ENCODE measurements around the gene IQCB1. TPM values are rescaled to one million over a fixed set of nuclear protein-coding genes. Genes with fewer than 3 reads are reported as not detected.
"Not testable (repeated sequence)": the region's sequence is repeated elsewhere in the genome, so short reads cannot be mapped to it uniquely, and the experiment has no call there.

The IQCB1 gene, protein sequence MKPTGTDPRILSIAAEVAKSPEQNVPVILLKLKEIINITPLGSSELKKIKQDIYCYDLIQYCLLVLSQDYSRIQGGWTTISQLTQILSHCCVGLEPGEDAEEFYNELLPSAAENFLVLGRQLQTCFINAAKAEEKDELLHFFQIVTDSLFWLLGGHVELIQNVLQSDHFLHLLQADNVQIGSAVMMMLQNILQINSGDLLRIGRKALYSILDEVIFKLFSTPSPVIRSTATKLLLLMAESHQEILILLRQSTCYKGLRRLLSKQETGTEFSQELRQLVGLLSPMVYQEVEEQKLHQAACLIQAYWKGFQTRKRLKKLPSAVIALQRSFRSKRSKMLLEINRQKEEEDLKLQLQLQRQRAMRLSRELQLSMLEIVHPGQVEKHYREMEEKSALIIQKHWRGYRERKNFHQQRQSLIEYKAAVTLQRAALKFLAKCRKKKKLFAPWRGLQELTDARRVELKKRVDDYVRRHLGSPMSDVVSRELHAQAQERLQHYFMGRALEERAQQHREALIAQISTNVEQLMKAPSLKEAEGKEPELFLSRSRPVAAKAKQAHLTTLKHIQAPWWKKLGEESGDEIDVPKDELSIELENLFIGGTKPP
- 10 to 100 TPM; 33.1 to 56.7 TPM for total RNA-seq

DNA sequence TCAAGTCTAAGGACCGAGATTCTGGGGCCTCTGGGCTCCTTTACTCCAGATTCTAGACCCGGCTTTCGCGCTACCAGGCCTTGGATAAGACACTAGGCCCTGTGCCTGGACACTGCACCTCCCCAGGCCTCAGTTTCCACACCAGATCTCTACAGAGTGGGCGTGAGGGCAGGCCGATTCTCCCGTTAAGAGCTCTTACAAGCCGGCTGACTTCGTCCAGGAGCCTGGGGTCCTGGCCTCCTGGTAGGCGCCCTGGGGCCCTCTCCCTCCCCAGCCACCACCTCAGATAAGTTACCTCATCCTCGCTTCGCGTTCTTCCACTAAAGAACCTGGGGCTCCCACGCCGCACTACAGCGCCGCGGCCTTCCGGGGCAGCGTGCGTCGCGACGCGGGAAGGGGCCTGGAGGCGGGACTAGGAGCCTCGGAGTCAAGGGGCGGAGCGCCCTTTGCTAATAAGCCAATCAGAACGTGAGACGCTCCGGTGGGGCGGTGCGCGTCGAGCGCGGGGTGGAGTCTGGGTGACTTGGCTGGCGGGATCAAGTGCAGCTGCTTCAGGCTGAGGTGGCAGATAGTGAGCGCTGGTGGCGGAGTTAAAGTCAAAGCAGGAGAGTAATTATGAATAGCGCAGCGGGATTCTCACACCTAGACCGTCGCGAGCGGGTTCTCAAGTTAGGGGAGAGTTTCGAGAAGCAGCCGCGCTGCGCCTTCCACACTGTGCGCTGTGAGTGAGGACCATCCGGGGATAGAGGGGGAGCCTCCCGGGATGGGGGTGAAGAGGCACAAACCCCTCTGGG is at the start of gene IQCB1, which contains the start of gene EAF2:
Gene IQCB1, minus strand, starts transcription at position 390 of the 794 bp plus-strand sequence. CDS start 6,100 bp downstream, outside the sequence.
Gene EAF2, plus strand, starts transcription at position 539 of the 794 bp plus-strand sequence. Its CDS starts 77 bp downstream, at position 616.
- Mint-ChIP-seq H3K27me3 (peaks cover 0 to 3% of the 10 kb centered on the region in 2 donors), H3K9me3 (no peaks in the 10 kb centered on the region), H3K27ac (peak within 1 kb of the TSS; percentile 69 to 73), H3K4me3 (peak within 1 kb of the TSS; percentile 88), H3K4me1 (ENCODE audit: low read depth in 2 of 2) (peaks cover 32 to 43% of the 10 kb centered on the region in 2 donors), H3K36me3 (peaks cover 9% of the 10 kb centered on the region)
- DNase-seq (ENCODE audit: low spot score) (peak; percentile 95), ATAC-seq (peak; percentile 99 to 100)

DNA sequence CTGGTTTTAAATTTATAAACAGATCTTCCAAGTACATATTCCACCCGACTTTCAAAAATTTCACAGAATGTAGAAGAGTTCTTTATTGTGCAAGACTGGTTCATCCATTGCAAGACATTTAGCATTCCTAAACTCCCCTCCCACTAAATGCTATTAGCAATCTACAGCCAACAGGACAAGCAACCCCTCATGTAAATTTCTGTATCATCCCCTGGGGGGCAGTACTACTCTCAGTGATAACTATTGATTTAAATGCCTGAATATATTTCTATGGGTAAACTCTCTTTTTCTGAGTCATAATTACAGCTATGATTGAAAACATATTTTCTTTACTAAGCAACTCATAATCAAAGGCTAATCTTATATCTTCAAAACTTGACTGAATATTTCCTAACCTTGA is 48.6 kb upstream of the IQCB1 start:
- no peaks in the 10 kb centered on the region for H3K9me3 Mint-ChIP-seq

DNA sequence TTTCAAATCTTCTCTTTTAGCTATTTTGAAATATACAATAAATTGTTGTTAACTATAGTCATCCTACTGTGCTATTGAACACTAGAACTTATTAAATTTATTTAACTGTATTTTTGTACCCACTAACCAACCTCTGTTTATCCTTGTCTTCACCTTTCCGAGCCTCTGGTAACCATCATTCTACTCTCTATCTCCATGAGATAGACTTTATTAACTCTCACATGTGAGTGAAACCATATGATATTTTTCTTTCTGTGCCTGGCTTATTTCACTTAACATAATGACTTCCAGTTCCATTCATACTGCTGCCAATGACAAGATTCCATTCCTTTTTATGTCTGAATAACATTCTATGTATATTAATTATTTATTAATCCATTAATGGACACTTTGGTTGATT is 43.6 kb upstream of the IQCB1 start:
- Mint-ChIP-seq H3K36me3 (peaks cover under 1% of the 10 kb centered on the region), H3K27me3 (no peaks in the 10 kb centered on the region), H3K4me1 (ENCODE audit: low read depth in 2 of 2) (no peaks in the 10 kb centered on the region), H3K27ac (no peak overlapping the region), H3K4me3 (no peak overlapping the region), H3K9me3 (no peaks in the 10 kb centered on the region)
- DNase-seq (ENCODE audit: low spot score) (no peak), ATAC-seq (no peak)

More for the DNA sequence above, 48.6 kb upstream of the IQCB1 start:
- no peaks in the 10 kb centered on the region for H3K36me3 Mint-ChIP-seq
- DNase-seq (ENCODE audit: low spot score) (no peak), ATAC-seq (peak in 1 of 2 donors; percentile 62)
- no peak overlapping the region for H3K27ac Mint-ChIP-seq
- no peaks in the 10 kb centered on the region for H3K27me3 Mint-ChIP-seq
- no peak overlapping the region for H3K4me3 Mint-ChIP-seq
- no peaks in the 10 kb centered on the region for H3K4me1 Mint-ChIP-seq (ENCODE audit: low read depth in 2 of 2)

DNA sequence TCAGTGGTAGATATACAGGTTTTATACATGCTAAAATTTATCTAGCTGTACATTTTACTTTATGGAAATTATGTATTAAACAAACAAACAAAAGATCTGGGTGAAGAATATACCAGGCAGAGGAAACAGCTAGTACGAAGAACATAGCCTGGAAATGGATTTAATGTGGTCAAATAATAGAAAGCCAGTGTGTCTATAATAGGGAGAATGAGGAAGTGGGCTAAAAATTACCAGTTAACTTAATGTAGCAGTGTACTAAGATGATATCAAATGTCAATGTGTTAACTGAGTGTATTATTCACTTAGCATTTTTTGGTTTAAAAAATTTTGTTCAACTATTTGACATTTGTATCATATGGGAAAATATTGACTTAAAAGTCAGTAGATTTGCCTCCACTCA is 36.6 kb upstream of the IQCB1 start:
- H3K27me3 Mint-ChIP-seq: no peaks in the 10 kb centered on the region
- peaks cover 7% of the 10 kb centered on the region for H3K36me3 Mint-ChIP-seq
- no peak overlapping the region for H3K4me3 Mint-ChIP-seq
- DNase-seq (ENCODE audit: low spot score) (no peak), ATAC-seq (no peak)
- no peak overlapping the region for H3K27ac Mint-ChIP-seq
- no peaks in the 10 kb centered on the region for H3K4me1 Mint-ChIP-seq (ENCODE audit: low read depth in 2 of 2)
- H3K9me3 Mint-ChIP-seq: no peaks in the 10 kb centered on the region

DNA sequence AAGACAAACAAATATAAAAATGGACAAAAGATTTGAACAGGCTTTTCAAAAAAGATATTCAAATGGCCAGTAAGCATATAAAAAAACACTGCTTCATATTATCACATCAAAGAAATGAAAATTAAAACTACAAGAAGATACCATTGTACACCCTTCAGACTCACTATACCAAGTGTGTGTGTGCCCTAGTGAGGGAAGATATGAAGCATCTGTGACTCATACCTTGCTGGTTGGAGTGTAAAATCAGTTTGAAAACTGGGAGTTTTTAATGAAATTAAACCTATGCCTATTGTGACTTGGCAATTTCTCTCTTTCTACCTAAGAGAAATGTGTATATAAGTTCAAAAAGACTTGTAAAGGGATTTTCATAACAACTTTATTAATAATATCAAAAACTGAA is 35.9 kb upstream of the IQCB1 start:
- Mint-ChIP-seq H3K9me3 (no peaks in the 10 kb centered on the region), H3K4me1 (ENCODE audit: low read depth in 2 of 2) (no peaks in the 10 kb centered on the region), H3K27me3 (no peaks in the 10 kb centered on the region), H3K4me3 (no peak overlapping the region), H3K36me3 (peaks cover 7% of the 10 kb centered on the region), H3K27ac (no peak overlapping the region)
- DNase-seq (ENCODE audit: low spot score) (no peak), ATAC-seq (no peak)

DNA sequence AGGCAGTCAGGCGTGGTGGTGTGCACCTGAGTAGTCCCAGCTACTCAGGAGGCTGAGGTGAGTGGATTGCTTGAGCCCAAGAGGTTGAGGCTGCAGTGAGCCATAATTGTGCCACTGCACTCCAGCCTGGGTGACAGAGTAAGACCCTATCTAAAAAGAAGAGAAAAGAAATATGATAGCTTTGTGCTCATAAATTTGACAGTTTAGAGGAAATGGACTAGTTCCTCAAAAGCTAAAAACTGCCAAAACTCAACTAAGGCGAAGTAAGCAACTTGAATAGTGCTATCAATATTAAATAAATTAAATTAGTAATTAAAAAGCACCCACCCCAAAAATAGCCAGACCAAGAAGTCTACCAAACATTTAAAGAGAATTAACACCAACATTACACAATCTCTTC is 34.9 kb upstream of the IQCB1 start:
- Mint-ChIP-seq H3K27ac (no peak overlapping the region), H3K9me3 (no peaks in the 10 kb centered on the region), H3K36me3 (peaks cover 7% of the 10 kb centered on the region), H3K27me3 (no peaks in the 10 kb centered on the region), H3K4me3 (no peak overlapping the region), H3K4me1 (ENCODE audit: low read depth in 2 of 2) (no peaks in the 10 kb centered on the region)
- DNase-seq (ENCODE audit: low spot score) (no peak), ATAC-seq (no peak)

DNA sequence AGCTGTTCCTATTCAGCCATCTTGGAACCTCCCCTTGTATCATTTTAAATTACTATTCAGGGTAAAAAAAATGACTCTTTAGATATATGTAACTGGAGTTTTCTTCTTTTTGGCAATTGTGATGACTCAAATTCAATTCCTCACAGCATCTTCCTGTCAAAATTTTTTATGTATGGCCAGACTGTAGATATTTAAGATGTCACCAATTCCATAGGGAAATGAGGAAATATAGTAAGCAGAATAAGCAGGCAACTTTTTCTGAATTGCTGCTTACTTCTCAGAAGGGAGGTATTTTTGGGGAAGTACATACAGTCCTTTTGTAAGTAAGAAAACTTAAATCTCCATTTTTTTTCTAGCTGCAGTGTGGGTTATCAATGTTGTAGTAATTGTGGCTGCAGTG is 28.9 kb upstream of the IQCB1 start:
- no peaks in the 10 kb centered on the region for H3K27me3 Mint-ChIP-seq
- no peak for DNase-seq (ENCODE audit: low spot score)
- H3K9me3 Mint-ChIP-seq: peaks cover 3% of the 10 kb centered on the region
- no peaks in the 10 kb centered on the region for H3K36me3 Mint-ChIP-seq
- H3K4me1 Mint-ChIP-seq (ENCODE audit: low read depth in 2 of 2): no peaks in the 10 kb centered on the region
- no peak overlapping the region for H3K27ac Mint-ChIP-seq
- H3K4me3 Mint-ChIP-seq: no peak overlapping the region
- no peak for ATAC-seq

DNA sequence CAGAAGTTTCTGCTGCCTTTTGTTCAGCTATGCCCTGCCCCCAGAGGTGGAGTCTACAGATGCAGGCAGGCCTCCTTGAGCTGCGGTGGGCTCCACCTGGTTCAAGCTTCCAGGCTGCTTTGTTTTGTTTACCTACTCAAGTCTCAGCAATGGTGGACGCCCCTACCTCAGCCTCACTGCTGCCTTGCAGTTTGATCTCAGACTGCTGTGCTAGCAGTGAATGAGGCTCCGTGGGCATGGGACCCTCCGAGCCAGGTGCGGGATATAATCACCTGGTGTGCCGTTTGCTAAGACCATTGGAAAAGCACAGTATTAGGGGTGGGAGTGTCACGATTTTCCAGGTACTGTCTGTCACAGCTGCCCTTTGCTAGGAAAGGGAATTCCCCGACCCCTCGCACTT is 28.4 kb upstream of the IQCB1 start:
- H3K27ac Mint-ChIP-seq; H3K27me3 Mint-ChIP-seq; ATAC-seq; DNase-seq (ENCODE audit: low spot score); H3K4me3 Mint-ChIP-seq; H3K4me1 Mint-ChIP-seq (ENCODE audit: low read depth in 2 of 2); H3K36me3 Mint-ChIP-seq; H3K9me3 Mint-ChIP-seq: not testable (repeated sequence)

DNA sequence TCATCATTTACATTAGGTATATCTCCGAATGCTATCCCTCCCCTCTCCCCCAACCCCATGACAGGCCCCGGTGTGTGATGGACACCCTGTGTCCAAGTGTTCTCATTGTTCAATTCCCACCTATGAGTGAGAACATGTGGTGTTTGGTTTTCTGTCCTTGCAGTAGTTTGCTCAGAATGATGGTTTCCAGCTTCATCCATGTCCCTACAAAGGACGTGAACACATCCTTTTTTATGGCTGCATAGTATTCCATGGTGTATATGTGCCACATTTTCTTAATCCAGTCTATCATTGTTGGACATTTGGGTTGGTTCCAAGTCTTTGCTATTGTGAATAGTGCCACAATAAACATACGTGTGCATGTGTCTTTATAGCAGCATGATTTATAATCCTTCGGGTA is 22.9 kb upstream of the IQCB1 start:
- H3K9me3 Mint-ChIP-seq; H3K36me3 Mint-ChIP-seq; H3K27ac Mint-ChIP-seq; H3K27me3 Mint-ChIP-seq; DNase-seq (ENCODE audit: low spot score); H3K4me1 Mint-ChIP-seq (ENCODE audit: low read depth in 2 of 2); H3K4me3 Mint-ChIP-seq; ATAC-seq: not testable (repeated sequence)

DNA sequence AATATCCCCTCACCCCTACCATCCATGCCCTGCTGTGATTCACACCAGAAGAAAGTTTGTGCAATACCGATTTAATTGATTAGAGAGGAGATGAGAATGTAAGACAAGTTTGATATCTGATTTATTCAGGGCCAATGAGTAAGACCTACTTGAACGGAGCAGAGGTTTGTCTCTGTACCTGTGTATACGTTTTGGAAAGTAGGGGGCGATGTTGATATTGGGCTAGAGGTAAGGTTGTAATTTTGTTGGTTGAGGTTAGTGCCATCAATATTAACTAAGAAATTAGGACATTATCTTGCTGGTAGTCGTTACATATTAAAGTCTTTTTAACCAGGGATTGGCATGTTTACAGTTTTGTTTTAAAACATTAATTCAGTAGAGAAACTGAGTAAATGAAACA is 20.7 kb upstream of the IQCB1 start:
- H3K27ac Mint-ChIP-seq: no peak overlapping the region
- no peaks in the 10 kb centered on the region for H3K27me3 Mint-ChIP-seq
- no peaks in the 10 kb centered on the region for H3K36me3 Mint-ChIP-seq
- H3K9me3 Mint-ChIP-seq: no peaks in the 10 kb centered on the region
- no peaks in the 10 kb centered on the region for H3K4me1 Mint-ChIP-seq (ENCODE audit: low read depth in 2 of 2)
- DNase-seq (ENCODE audit: low spot score) (no peak), ATAC-seq (no peak)
- no peak overlapping the region for H3K4me3 Mint-ChIP-seq

DNA sequence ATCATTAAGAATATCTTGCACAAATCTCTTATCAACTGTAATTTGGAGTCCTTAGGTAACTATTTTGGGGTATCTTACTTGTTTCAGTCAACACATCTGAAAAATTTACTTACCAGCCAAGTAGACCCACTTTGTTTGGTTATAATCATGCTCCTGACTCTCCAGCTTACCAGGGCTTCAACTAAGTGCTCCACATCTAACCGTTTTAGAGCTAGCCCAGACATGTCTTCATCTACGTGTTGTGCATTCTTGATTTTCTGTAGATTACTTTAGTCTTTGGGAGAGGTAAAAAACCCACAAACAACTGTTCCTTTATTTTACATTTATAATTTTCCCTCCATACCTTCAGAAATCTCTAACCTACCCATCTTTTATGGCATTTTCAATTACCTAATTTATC is 17.4 kb upstream of the IQCB1 start:
- Mint-ChIP-seq H3K27ac (no peak overlapping the region), H3K4me3 (no peak overlapping the region), H3K9me3 (no peaks in the 10 kb centered on the region), H3K36me3 (no peaks in the 10 kb centered on the region), H3K27me3 (no peaks in the 10 kb centered on the region), H3K4me1 (ENCODE audit: low read depth in 2 of 2) (no peaks in the 10 kb centered on the region)
- no peak for DNase-seq (ENCODE audit: low spot score)
- ATAC-seq: no peak

DNA sequence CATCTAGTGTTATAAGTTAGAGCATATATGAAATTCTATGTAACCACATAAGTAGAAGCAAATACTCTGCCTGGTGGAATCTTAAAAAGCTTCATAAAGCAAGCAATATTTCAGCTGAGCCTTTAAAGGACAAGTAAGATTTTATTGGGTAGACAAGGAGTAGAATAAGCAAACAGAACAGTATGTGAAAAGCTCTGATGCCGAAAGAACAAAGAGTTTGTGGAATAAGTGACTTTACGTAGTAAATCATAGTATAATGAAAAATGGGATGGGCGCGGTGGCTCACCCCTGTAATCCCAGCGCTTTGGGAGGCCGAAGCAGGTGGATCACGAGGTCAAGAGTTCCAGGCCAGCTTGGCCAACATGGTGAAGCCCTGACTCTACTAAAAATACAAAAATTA is 10.0 kb upstream of the IQCB1 start:
- DNase-seq (ENCODE audit: low spot score): no peak
- Mint-ChIP-seq H3K9me3 (no peaks in the 10 kb centered on the region), H3K4me3 (no peak overlapping the region)

DNA sequence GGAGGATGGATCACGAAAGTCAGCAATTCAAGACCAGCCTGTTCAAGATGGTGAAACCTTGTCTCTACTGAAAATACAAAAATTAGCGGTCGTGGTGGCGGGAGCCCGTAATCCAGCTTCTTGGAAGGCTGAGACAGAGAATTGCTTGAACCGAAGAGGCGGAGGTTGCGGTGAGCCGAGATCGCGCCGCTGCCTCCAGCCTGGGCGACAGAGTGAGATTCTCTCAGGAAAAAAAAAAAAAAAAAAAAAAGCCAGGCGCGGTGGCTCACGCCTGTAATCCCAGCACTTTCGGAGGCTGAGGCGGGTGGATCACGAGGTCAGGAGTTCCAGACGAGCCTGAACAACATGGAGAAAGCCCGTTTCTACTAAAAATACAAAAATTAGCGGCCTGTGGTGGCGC is 5.1 kb upstream of the IQCB1 start:
- Mint-ChIP-seq H3K27me3 (peaks cover 0 to 5% of the 10 kb centered on the region in 2 donors), H3K27ac (no peak overlapping the region), H3K4me3 (no peak overlapping the region), H3K9me3 (no peaks in the 10 kb centered on the region), H3K36me3 (no peaks in the 10 kb centered on the region), H3K4me1 (ENCODE audit: low read depth in 2 of 2) (peaks cover 16 to 18% of the 10 kb centered on the region in 2 donors)
- no peak for DNase-seq (ENCODE audit: low spot score)
- no peak for ATAC-seq

More for the DNA sequence above, 10.0 kb upstream of the IQCB1 start:
- no peak overlapping the region for H3K27ac Mint-ChIP-seq
- H3K4me1 Mint-ChIP-seq (ENCODE audit: low read depth in 2 of 2): peaks cover 0 to 2% of the 10 kb centered on the region in 2 donors
- H3K36me3 Mint-ChIP-seq: peaks cover 4% of the 10 kb centered on the region
- peaks cover 0 to 2% of the 10 kb centered on the region in 2 donors for H3K27me3 Mint-ChIP-seq
- no peak for ATAC-seq

DNA sequence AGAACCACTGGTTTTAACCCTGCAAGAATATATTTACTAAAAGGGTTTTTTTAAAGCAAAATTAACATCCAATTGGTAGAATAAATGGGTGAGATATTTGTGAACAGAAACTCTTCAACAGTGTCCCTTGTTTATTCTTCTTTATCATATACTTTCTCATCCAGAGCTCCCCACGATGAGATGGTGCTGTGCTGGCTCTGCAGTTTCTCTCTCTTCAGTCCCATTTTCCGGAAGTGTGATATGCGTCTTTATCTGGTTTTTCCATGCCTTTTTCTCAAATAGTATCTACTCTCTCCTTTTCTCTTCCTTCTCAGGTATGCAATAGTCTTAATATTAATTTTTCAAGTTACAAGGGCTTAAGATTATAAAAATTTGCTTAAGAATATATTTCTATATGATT is 1.6 kb upstream of the IQCB1 start:
- no peak for ATAC-seq
- Mint-ChIP-seq H3K36me3 (peaks cover 9% of the 10 kb centered on the region), H3K4me1 (ENCODE audit: low read depth in 2 of 2) (peaks cover 31 to 40% of the 10 kb centered on the region in 2 donors), H3K27ac (peak overlapping the region; percentile 69 to 73), H3K27me3 (peaks cover 0 to 5% of the 10 kb centered on the region in 2 donors), H3K9me3 (no peaks in the 10 kb centered on the region), H3K4me3 (peak overlapping the region; percentile 88)
- no peak for DNase-seq (ENCODE audit: low spot score)

Data from natural killer cell treated with Interleukin-12 subunit alpha and Interleukin-12 subunit beta and Interleukin-15 and Interleukin-18, amount 100 ng/mL, for 72 hours (primary cell).